ENCODE measurements around the gene TARM1.

TARM1 gene

GRCh38 chr19:54106716-54107115, 25.6 kb upstream of the TARM1 start:
- no peaks in the 10 kb centered on the region for H3K9me3 ChIP-seq (replicated peaks; ENCODE audit: insufficient read depth, low read length)
- H3K4me3 ChIP-seq (ENCODE audit: low read length) = no peak overlapping the region
- no peaks in the 10 kb centered on the region for H3K27me3 ChIP-seq (replicated peaks; ENCODE audit: insufficient read depth, low read length)
- H3K79me2 ChIP-seq (ENCODE audit: low read length) = peaks cover 31% of the 10 kb centered on the region
- TF ChIP-seq EZH2 (optimal IDR thresholded peaks at IDR 0.05; ENCODE audit: low read depth, low read length) (no peak), CTCF (IDR thresholded peaks at IDR 0.05; ENCODE audit: low read length) (no peak), EZH2phosphoT487 (IDR thresholded peaks at IDR 0.05; ENCODE audit: low read length) (no peak)
- H2AFZ ChIP-seq (ENCODE audit: low read length) = no peak overlapping the region
- no peak overlapping the region for H3K27ac ChIP-seq (ENCODE audit: low read length)
- no peaks in the 10 kb centered on the region for H4K20me1 ChIP-seq (ENCODE audit: insufficient read depth, low read length)
- no peak overlapping the region for H3K9ac ChIP-seq (ENCODE audit: low read length)
- H3K36me3 ChIP-seq (replicated peaks; ENCODE audit: insufficient read depth, low read length) = no peaks in the 10 kb centered on the region
- DNase-seq = no peak
- no peaks in the 10 kb centered on the region for H3K4me1 ChIP-seq (ENCODE audit: low read length)
- no peaks in the 10 kb centered on the region for H3K9me2 ChIP-seq (replicated peaks; ENCODE audit: insufficient read depth, low read length)
- H3F3A ChIP-seq (ENCODE audit: insufficient read depth, low read length) = no peaks in the 10 kb centered on the region
- no peak overlapping the region for H3K4me2 ChIP-seq (ENCODE audit: low read depth, low read length)

- no peak overlapping the region for H3K4me3 ChIP-seq (ENCODE audit: low read length)
- no peak for TF ChIP-seq EZH2phosphoT487 (IDR thresholded peaks at IDR 0.05; ENCODE audit: low read length)
- TF ChIP-seq CTCF (IDR thresholded peaks at IDR 0.05; ENCODE audit: low read length) = no peak
- TF ChIP-seq EZH2 (optimal IDR thresholded peaks at IDR 0.05; ENCODE audit: low read depth, low read length) = no peak
- no peaks in the 10 kb centered on the region for H3K9me3 ChIP-seq (replicated peaks; ENCODE audit: insufficient read depth, low read length)
- no peaks in the 10 kb centered on the region for H3F3A ChIP-seq (ENCODE audit: insufficient read depth, low read length)
- H3K4me2 ChIP-seq (ENCODE audit: low read depth, low read length) = no peak overlapping the region
- no peak overlapping the region for H3K9ac ChIP-seq (ENCODE audit: low read length)
- H3K4me1 ChIP-seq (ENCODE audit: low read length) = no peaks in the 10 kb centered on the region
- no peak for DNase-seq
- H3K79me2 ChIP-seq (ENCODE audit: low read length) = peaks cover 31% of the 10 kb centered on the region
- H3K27me3 ChIP-seq (replicated peaks; ENCODE audit: insufficient read depth, low read length) = 0 out of 2 replicates have a peak, but pooled peaks cover under 1% of the 10 kb centered on the region
- no peak overlapping the region for H2AFZ ChIP-seq (ENCODE audit: low read length)
- H3K27ac ChIP-seq (ENCODE audit: low read length) = no peak overlapping the region
- H3K36me3 ChIP-seq (replicated peaks; ENCODE audit: insufficient read depth, low read length) = no peaks in the 10 kb centered on the region
- H4K20me1 ChIP-seq (ENCODE audit: insufficient read depth, low read length) = no peaks in the 10 kb centered on the region
- no peaks in the 10 kb centered on the region for H3K9me2 ChIP-seq (replicated peaks; ENCODE audit: insufficient read depth, low read length)
Measured at GRCh38 chr19:54105796-54106195, 24.6 kb upstream of the TARM1 start.

GRCh38 chr19:54104998-54105715, 24.0 kb upstream of the TARM1 start:
- H3K9me3 ChIP-seq (replicated peaks; ENCODE audit: insufficient read depth, low read length) = no peaks in the 10 kb centered on the region
- no peaks in the 10 kb centered on the region for H3K36me3 ChIP-seq (replicated peaks; ENCODE audit: insufficient read depth, low read length)
- peaks cover 7% of the 10 kb centered on the region; the same call in 1 of the 2 replicates for H3K27me3 ChIP-seq (replicated peaks; ENCODE audit: insufficient read depth, low read length)
- peaks cover 31% of the 10 kb centered on the region for H3K79me2 ChIP-seq (ENCODE audit: low read length)
- DNase-seq = no peak
- no peak overlapping the region for H2AFZ ChIP-seq (ENCODE audit: low read length)
- no peak overlapping the region for H3K9ac ChIP-seq (ENCODE audit: low read length)
- TF ChIP-seq EZH2phosphoT487 (IDR thresholded peaks at IDR 0.05; ENCODE audit: low read length) = no peak
- TF ChIP-seq CTCF (IDR thresholded peaks at IDR 0.05; ENCODE audit: low read length) = no peak
- TF ChIP-seq EZH2 (optimal IDR thresholded peaks at IDR 0.05; ENCODE audit: low read depth, low read length) = no peak
- H3K4me2 ChIP-seq (ENCODE audit: low read depth, low read length) = no peak overlapping the region
- H3K27ac ChIP-seq (ENCODE audit: low read length) = no peak overlapping the region
- H3K4me3 ChIP-seq (ENCODE audit: low read length) = no peak overlapping the region
- no peaks in the 10 kb centered on the region for H3F3A ChIP-seq (ENCODE audit: insufficient read depth, low read length)
- H3K4me1 ChIP-seq (ENCODE audit: low read length) = no peaks in the 10 kb centered on the region
- no peaks in the 10 kb centered on the region for H4K20me1 ChIP-seq (ENCODE audit: insufficient read depth, low read length)
- no peaks in the 10 kb centered on the region for H3K9me2 ChIP-seq (replicated peaks; ENCODE audit: insufficient read depth, low read length)

Measured in MM.1S (cell line).